B cell (primary cell): ENCODE measurements around the gene TMEM191B. TPM values are rescaled to one million over a fixed set of nuclear protein-coding genes. Genes with fewer than 3 reads are reported as not detected.
A peak's percentile ranks its signal among the peaks of the same experiment; 100 is the strongest.
"Not testable (repeated sequence)": the region's sequence is repeated elsewhere in the genome, so short reads cannot be mapped to it uniquely, and the experiment has no call there.

Experiments used
- ATAC-seq: fragments of 200-7000 bp; cut with Tn5 transposase; one replicate; pipeline ENCODE4 v1.10.0; 2021; ENCODE audit warnings: low read depth, mild to moderate bottlenecking, moderate number of reproducible peaks, moderate library complexity
- CTCF ChIA-PET: fragments of 350-600 bp; sonication (Branson Sonifier 250); formaldehyde crosslinking; loops from one replicate; lab custom pipeline; 2021; ENCODE audit warnings: antibody characterized with exemption, inconsistent platforms; lab: Charles Lee
- POLR2A ChIA-PET: fragments of 350-600 bp; sonication (Branson Sonifier 250); formaldehyde crosslinking; loops from one replicate; lab custom pipeline; 2021; ENCODE audit warnings: antibody characterized with exemption; lab: Charles Lee
- DNase-seq: peaks from one replicate; pipeline ENCODE4 v3.0.0; 2013
- H2AFZ ChIP-seq: 2 replicates; pipeline ENCODE4 v1.6.1; 2012; ENCODE audit warnings: mild to moderate bottlenecking, low read depth, low read length; ENCODE audit not compliant: insufficient read depth, poor library complexity, severe bottlenecking
- H3K27ac ChIP-seq, 2 donors: 1 replicate in 1 of 2; 2 replicates in 1 of 2; pipeline ENCODE4 v1.5.1; 2012 to 2013; ENCODE audit warnings: low read length in 2 of 2, mild to moderate bottlenecking in 2 of 2, moderate library complexity in 1 of 2
- H3K27me3 ChIP-seq, 4 experiments: fragments of 200-600 bp in 1 of 4; sonication (generic) in 1 of 4; replicated peaks in 1 of 4; 1 replicate in 2 of 4; 2 replicates in 2 of 4; pipeline versions ENCODE4 v1.6.1 to v1.7.0; 2013 to 2016; ENCODE audit warnings: low read length in 3 of 4, mild to moderate bottlenecking in 2 of 4, mixed read lengths in 1 of 4, moderate library complexity in 1 of 4; ENCODE audit not compliant: insufficient read depth in 4 of 4, control insufficient read depth in 3 of 4; ENCODE audit errors: control extremely low read depth in 1 of 4
- H3K36me3 ChIP-seq, 2 experiments: replicated peaks in 1 of 2; 1 replicate in 1 of 2; 2 replicates in 1 of 2; pipeline versions ENCODE4 v1.6.1 to v1.7.1; 2013; ENCODE audit warnings: low read length in 1 of 2; ENCODE audit not compliant: insufficient read depth in 2 of 2, control insufficient read depth in 1 of 2; ENCODE audit errors: control extremely low read depth in 1 of 2, extremely low read depth in 1 of 2
- H3K4me1 ChIP-seq, 2 donors: fragments of 200-600 bp in 1 of 2; sonication (generic) in 1 of 2; 1 replicate in 1 of 2; 2 replicates in 1 of 2; pipeline versions ENCODE4 v1.5.1 to v1.6.1; 2013 to 2017; ENCODE audit warnings: low read length in 2 of 2; ENCODE audit not compliant: control insufficient read depth in 2 of 2, insufficient read depth in 2 of 2
- H3K4me2 ChIP-seq: replicated peaks from 2 replicates; pipeline ENCODE3; 2012; ENCODE audit warnings: mild to moderate bottlenecking, low read depth, low read length; ENCODE audit not compliant: poor library complexity, severe bottlenecking
- H3K4me3 ChIP-seq, 5 experiments: fragments of 200-600 bp in 1 of 5; sonication (generic) in 1 of 5; 1 replicate in 3 of 5; 2 replicates in 2 of 5; pipeline versions ENCODE4 v1.5.1 to v1.7.0; 2011 to 2016; ENCODE audit warnings: low read length in 4 of 5, mild to moderate bottlenecking in 4 of 5, low read depth in 2 of 5, control low read depth in 1 of 5, moderate library complexity in 1 of 5; ENCODE audit not compliant: insufficient read depth in 1 of 5; ENCODE audit errors: control extremely low read depth in 1 of 5, extremely low read depth in 1 of 5
- H3K79me2 ChIP-seq: fragments of 200-600 bp; sonication (generic); one replicate; pipeline ENCODE4 v1.6.0; 2016; ENCODE audit warnings: low read length; ENCODE audit not compliant: control insufficient read depth, insufficient read depth
- H3K9ac ChIP-seq: fragments of 200-600 bp; sonication (generic); 2 replicates; pipeline ENCODE4 v1.6.1; 2017; ENCODE audit warnings: mild to moderate bottlenecking, low read length, moderate library complexity
- H3K9me3 ChIP-seq, 3 donors: one replicate each; pipeline versions ENCODE4 v1.6.1 to v1.7.1; 2013; ENCODE audit warnings: low read length in 2 of 3; ENCODE audit not compliant: control insufficient read depth in 2 of 3, insufficient read depth in 1 of 3; ENCODE audit errors: control extremely low read depth in 1 of 3
- H4K20me1 ChIP-seq: 2 replicates; pipeline ENCODE4 v1.6.0; 2012; ENCODE audit warnings: mild to moderate bottlenecking, low read length; ENCODE audit not compliant: insufficient read depth, control insufficient read depth, poor library complexity, severe bottlenecking
- H3K27ac Mint-ChIP-seq: one replicate; pipeline ENCODE4 v1.8.0; 2021; ENCODE audit warnings: mixed read lengths
- H3K27me3 Mint-ChIP-seq: one replicate; pipeline ENCODE4 v1.8.0; 2021; ENCODE audit warnings: mixed read lengths
- H3K4me1 Mint-ChIP-seq: one replicate; pipeline ENCODE4 v1.8.0; 2021; ENCODE audit warnings: mixed read lengths
- H3K4me3 Mint-ChIP-seq: one replicate; pipeline ENCODE4 v1.8.0; 2021; ENCODE audit warnings: mixed read lengths
- H3K9me3 Mint-ChIP-seq: one replicate; pipeline ENCODE4 v1.8.0; 2022; ENCODE audit warnings: mixed read lengths; ENCODE audit not compliant: insufficient read depth
- WGBS: methylation state at CpG from one replicate; pipeline ENCODE4 v1.1.5; 2013; ENCODE audit warnings: missing lambda C conversion rate; ENCODE audit not compliant: insufficient coverage; 5-methylcytosine and 5-hydroxymethylcytosine counted together
- intact Hi-C: fragments of 100-400 bp; cut with micrococcal nuclease; formaldehyde crosslinking; loops from one replicate; pipeline ENCODE4 v1.10.0; 2022
- polyA plus RNA-seq: library from polyadenylated mRNA; depleted of rRNA; stranded (reverse); fragments of >200 nt; gene quantifications from 2 replicates; pipeline ENCODE4 v1.2.3, GENCODE V29; 2012
- total RNA-seq, 2 donors: library from RNA; stranded (reverse); fragments of 120-200 nt in 1 of 2; gene quantifications; 1 replicate in 1 of 2; 2 replicates in 1 of 2; pipeline versions ENCODE4 v1.2.3 to v1.2.4, GENCODE V29; 2013 to 2022

Gene TMEM191B
- total and polyA plus RNA-seq, 2 donors (not counting 1 experiment from before 2014, with no cell fraction given), result 6.1 to 8.3 TPM

DNA sequence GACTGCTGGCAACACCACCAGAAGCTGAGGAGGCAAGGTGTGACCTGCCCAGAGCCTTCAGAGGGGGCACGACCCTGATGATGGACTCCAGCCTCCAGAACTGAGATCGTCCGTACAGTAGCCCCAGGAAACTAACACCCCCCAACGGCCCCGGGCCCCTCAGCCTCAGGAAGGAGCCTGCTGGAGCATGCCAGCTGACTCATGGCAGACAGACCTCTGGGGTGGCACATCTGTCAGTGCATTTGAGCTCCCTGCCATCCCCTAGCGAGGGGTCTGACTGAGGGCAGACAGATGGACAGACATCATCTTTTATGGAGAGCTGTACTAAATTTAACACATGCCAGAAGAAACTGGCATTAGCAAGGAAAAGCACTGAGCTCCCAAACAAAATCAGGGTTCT is 12.4 kb downstream of the TMEM191B start:
- H3K27ac Mint-ChIP-seq, DNase-seq, H3K4me1 Mint-ChIP-seq, H2AFZ ChIP-seq, H3K27me3 Mint-ChIP-seq, H3K79me2 ChIP-seq, POLR2A ChIA-PET, H3K4me3 Mint-ChIP-seq, H3K9me3 ChIP-seq, H3K27me3 ChIP-seq, H3K27ac ChIP-seq, H3K4me3 ChIP-seq, H4K20me1 ChIP-seq, H3K36me3 ChIP-seq, ATAC-seq, intact Hi-C loops, H3K9ac ChIP-seq, CTCF ChIA-PET, H3K9me3 Mint-ChIP-seq, H3K4me2 ChIP-seq, H3K4me1 ChIP-seq: not testable (repeated sequence)
- WGBS, result 78% methylated on average over 4 of the region's 6 CpGs

DNA sequence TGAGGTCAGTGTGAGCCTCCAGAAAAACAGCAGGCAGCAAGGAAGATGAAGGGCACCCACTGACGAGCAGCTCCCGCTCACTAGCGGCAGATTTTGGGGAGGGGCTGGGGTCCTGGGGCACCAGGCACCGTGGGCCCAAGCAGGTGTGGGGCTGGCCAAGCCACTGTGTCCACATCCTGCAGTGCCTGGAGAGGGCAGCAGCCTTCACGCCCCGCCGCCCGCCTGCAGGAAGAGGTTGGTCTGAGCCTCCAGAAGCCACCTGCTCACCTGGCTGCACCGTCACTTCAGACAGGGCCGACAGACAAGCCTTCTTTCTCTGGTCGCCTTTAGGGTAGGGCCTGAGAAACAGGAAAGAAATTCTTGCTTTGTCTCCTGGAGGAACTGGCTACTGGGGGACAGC is 15.8 kb downstream of the TMEM191B start:
- H3K9me3 ChIP-seq, H3K4me3 Mint-ChIP-seq, H4K20me1 ChIP-seq, H3K9me3 Mint-ChIP-seq, H3K27ac Mint-ChIP-seq, H3K79me2 ChIP-seq, intact Hi-C loops, H3K27me3 Mint-ChIP-seq, H3K4me1 ChIP-seq, H3K4me1 Mint-ChIP-seq, H3K4me3 ChIP-seq, H3K9ac ChIP-seq, POLR2A ChIA-PET, H3K27me3 ChIP-seq, H3K4me2 ChIP-seq, H3K36me3 ChIP-seq, DNase-seq, H2AFZ ChIP-seq, CTCF ChIA-PET, H3K27ac ChIP-seq: not testable (repeated sequence)
- ATAC-seq, result peak; percentile 49
- no CpG with 5 or more reads among the region's 11 CpGs for WGBS

DNA sequence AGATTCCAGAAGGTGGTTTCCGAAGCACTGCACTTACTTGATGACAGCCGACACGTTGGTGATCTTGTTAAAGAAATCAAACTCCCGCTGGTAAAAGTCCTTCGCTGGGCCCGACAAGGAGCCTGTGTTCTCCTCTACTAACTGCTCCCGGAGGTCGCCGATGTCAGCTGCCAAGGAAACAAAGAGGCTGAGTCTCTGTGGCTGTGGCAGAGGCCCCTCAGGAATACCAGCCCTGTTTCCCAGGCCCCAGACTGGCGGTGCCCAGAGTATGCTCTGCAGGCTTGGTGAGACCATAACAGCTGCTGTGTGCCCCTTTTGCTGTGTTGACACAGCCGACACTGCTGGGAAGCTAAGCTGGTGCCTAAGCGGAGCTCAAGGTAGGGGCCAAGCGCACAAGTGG is 17.0 kb downstream of the TMEM191B start:
- CTCF ChIA-PET, result not testable (repeated sequence)

DNA sequence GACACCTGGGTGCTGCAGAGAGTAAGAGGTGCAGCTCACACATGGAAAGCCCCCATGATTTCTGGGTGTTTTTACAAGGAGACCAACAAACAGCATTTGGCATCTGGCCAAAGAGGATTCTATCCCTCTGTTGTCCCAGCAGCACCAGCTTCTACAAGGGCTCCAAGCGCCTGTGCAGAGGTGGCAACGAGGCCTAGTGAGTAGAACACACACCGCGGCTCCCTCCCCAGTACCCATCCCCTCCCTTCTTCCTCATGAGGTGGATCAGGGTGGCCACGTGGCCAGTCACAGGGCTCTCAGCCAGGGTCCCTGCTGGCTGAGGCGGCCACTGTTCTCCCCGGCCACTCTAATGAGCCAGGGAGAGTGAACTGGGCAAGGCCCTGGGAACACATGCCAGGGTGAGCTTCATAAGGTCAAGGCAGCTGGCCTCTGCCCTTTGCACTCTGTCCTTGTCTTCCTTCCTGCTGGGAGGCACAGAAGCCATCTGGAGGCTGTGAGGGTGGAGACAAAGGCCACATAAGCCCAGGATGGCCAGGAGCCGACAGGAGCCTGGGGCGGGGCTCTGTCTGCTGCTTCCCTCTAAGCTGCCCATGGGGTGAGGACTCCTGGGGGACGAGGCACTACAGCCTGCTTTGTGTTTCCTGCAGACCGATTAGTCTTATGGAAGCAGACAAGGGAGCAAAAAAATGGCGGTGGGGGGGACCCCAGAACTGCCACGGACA is 22.0 kb downstream of the TMEM191B start:
- H3K79me2 ChIP-seq, H3K27ac ChIP-seq, H3K4me3 Mint-ChIP-seq, H3K9me3 ChIP-seq, H3K4me3 ChIP-seq, H3K4me1 ChIP-seq, H3K9ac ChIP-seq, H2AFZ ChIP-seq, H3K4me2 ChIP-seq, intact Hi-C loops, H3K36me3 ChIP-seq, H3K9me3 Mint-ChIP-seq, POLR2A ChIA-PET, H3K27ac Mint-ChIP-seq, H3K27me3 Mint-ChIP-seq, H4K20me1 ChIP-seq, ATAC-seq, H3K27me3 ChIP-seq, CTCF ChIA-PET, DNase-seq, H3K4me1 Mint-ChIP-seq: not testable (repeated sequence)
- WGBS, result 100% methylated on average over 2 of the region's 13 CpGs

More for the DNA sequence above, 17.0 kb downstream of the TMEM191B start:
- H2AFZ ChIP-seq, H3K4me3 ChIP-seq, H3K9me3 ChIP-seq, H3K4me2 ChIP-seq, H3K27me3 ChIP-seq, intact Hi-C loops, DNase-seq, H3K4me1 ChIP-seq, H4K20me1 ChIP-seq, H3K9me3 Mint-ChIP-seq, ATAC-seq, H3K79me2 ChIP-seq, POLR2A ChIA-PET, H3K27me3 Mint-ChIP-seq, H3K27ac ChIP-seq, H3K4me3 Mint-ChIP-seq, H3K27ac Mint-ChIP-seq, H3K9ac ChIP-seq, H3K36me3 ChIP-seq, H3K4me1 Mint-ChIP-seq: not testable (repeated sequence)
- WGBS, result 100% methylated on average over 4 of the region's 13 CpGs
